ENCODE results near the gene KAZN.

- no peak for TF ChIP-seq CTCF (IDR thresholded peaks at IDR 0.05; ENCODE audit: insufficient read depth, low read depth, low read length)
- no peak for TF ChIP-seq EZH2 (IDR thresholded peaks at IDR 0.05; ENCODE audit: insufficient read depth, low read length)
These were observed 360.0 kb downstream of the KAZN start for GRCh38 chr1:14958249-14959058.
